SK-N-SH (cell line): Measurements from ENCODE around the gene QSOX1.

Source experiments
- EP300 ChIP-seq, 2 experiments: IDR thresholded peaks; 2 replicates each; pipeline versions ENCODE4 v1.4.0 to v1.6.1; 2012; ENCODE audit warnings: borderline replicate concordance in 1 of 2, low read depth in 1 of 2, low read length in 1 of 2
- FOXM1 ChIP-seq: IDR thresholded peaks from 2 replicates; pipeline ENCODE4 v1.4.0; 2012; ENCODE audit warnings: low read depth, mild to moderate bottlenecking
- NRF1 ChIP-seq: IDR thresholded peaks from 2 replicates; pipeline ENCODE4 v1.6.1; 2012; ENCODE audit warnings: low read depth, mild to moderate bottlenecking, low read length
- PBX3 ChIP-seq: IDR thresholded peaks from 2 replicates; pipeline ENCODE4; 2012
- POLR2AphosphoS5 ChIP-seq: IDR thresholded peaks from 2 replicates; pipeline ENCODE4 v1.6.1; 2012; ENCODE audit warnings: low read depth, low read length
- USF2 ChIP-seq: fragments of 150-350 bp; IDR thresholded peaks from 2 replicates; pipeline ENCODE4 v1.6.1; 2017; ENCODE audit warnings: antibody characterized with exemption, low read length, low read depth, borderline replicate concordance
- TF ChIP-seq, protein P1 (sequence below): fragments of 200-600 bp; sonication (generic); IDR thresholded peaks from 2 replicates; pipeline ENCODE4 v1.6.1; 2017; ENCODE audit warnings: antibody characterized with exemption, mild to moderate bottlenecking, moderate library complexity

GRCh38 chr1:180171691-180172090, 17.0 kb downstream of the QSOX1 start:
- TF ChIP-seq PBX3 (no peak), EP300 (IDR thresholded peaks at IDR 0.05; ENCODE audit: borderline replicate concordance in 1 of 2, low read depth in 1 of 2, low read length in 1 of 2) (no peak), NRF1 (no peak), FOXM1 (no peak), USF2 (no peak), POLR2AphosphoS5 (no peak)
- TF ChIP-seq, protein P1, sequence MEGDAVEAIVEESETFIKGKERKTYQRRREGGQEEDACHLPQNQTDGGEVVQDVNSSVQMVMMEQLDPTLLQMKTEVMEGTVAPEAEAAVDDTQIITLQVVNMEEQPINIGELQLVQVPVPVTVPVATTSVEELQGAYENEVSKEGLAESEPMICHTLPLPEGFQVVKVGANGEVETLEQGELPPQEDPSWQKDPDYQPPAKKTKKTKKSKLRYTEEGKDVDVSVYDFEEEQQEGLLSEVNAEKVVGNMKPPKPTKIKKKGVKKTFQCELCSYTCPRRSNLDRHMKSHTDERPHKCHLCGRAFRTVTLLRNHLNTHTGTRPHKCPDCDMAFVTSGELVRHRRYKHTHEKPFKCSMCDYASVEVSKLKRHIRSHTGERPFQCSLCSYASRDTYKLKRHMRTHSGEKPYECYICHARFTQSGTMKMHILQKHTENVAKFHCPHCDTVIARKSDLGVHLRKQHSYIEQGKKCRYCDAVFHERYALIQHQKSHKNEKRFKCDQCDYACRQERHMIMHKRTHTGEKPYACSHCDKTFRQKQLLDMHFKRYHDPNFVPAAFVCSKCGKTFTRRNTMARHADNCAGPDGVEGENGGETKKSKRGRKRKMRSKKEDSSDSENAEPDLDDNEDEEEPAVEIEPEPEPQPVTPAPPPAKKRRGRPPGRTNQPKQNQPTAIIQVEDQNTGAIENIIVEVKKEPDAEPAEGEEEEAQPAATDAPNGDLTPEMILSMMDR, result no peak
